GM10266 (cell line): ENCODE measurements around the gene BRD9.
A peak's percentile ranks its signal among the peaks of the same experiment; 100 is the strongest.

Experiments used
- DNase-seq: peaks from one replicate; pipeline ENCODE4 v3.0.0; 2012; ENCODE audit errors: extremely low spot score
- CTCF ChIP-seq: IDR thresholded peaks from 2 replicates; pipeline ENCODE4 v1.5.1; 2012; ENCODE audit warnings: mild to moderate bottlenecking, low read depth; ENCODE audit not compliant: control insufficient read depth, insufficient read depth; ENCODE audit errors: missing control alignments

The BRD9 gene

GRCh38 chr5:927172-928015, 34.8 kb upstream of the BRD9 start:
- no peak for TF ChIP-seq CTCF
- DNase-seq = no peak

- DNase-seq = peak; percentile 73
- peak; percentile 31 for TF ChIP-seq CTCF
Measured at GRCh38 chr5:926417-927171, 34.0 kb upstream of the BRD9 start.

GRCh38 chr5:923281-923873, 30.8 kb upstream of the BRD9 start:
- peak; percentile 90 for TF ChIP-seq CTCF

DNA sequence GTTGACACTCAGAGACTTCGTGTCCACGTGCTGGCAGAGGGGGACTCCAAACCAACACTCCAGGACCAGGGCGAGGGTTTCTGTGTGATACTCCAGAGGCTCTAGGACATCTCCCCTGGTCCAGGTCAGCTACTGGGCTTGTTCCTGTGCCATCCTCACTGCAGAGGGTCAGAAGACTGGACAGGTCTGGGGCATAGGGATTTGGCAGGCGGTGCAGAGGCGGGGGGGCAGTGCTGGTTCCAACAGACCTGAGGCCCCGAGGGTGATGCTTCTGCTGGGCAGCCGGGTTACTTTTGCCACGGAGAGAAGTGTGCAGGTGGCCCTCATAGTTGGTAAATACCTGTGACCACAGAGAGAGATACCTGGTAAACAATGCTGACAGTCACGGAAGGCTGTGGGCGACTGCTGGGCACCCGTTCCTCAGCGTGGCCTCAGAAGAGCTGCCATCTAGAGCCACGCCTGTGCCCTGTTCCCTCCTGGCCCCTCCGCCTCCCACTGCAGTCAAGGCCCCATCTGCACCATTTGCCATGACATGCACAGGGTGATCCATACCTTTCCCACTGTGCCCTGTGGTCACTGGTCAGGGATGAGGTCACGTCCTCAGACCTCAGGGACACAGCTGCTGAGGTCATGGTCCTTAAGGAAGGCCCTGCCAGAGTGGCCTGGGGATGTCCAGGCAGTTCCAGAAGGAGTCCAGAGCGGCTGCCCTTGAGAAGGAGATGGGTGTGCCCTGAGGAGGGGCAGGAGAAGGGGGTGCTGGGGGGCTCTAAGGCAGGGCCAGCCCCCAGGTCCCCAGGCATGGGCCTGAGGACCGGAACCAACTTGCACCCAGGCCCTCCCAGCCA, 30.1 kb upstream of the BRD9 start:
- DNase-seq = no peak
- no peak for TF ChIP-seq CTCF

More at GRCh38 chr5:923281-923873, 30.8 kb upstream of the BRD9 start:
- DNase-seq = peak; percentile 90

DNA sequence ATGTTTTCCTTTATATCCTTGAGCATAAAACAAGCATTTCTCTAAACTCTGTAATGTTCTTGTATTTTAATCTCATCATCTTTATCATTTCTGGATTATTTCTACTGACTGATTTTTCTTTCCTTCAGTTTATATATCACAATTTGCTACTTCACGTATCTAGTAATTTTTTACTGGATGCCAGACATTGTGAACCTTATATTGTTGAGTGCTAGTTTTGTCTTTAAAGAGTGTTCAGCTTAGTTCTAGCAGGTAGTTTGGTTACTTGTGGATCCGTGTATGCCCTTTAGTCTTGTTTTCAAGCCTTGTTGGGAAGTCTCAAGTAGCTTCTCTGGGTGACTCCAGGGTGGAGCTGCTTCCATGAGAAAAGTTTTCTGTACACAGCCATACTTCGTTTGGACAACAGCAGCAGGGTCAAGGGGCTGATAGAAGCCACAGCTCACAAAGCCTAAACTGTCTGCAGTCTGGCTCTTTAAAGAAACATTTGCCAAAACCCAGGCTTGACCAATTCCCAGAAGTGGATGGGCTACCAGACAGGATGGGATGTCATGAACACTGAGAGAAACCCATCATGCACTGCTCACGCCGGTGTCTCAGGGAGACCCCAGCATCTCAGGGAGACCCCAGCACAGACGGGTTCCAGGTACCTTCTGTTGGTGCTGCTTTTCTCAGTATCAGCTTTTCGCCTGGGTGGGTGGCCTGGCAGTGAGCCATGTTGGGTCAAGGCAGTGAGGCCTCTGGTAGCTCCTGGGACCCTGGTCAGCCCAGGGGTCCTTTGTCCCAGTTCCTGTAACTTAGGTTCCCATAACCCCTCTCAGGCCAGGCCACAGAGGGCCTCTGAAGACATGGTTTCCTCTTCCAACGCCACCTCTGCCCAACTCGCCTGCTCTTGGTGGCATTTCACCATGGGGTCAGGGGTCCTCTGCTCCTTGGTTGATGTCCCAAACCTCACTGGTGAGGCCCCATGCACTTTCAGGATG, 29.1 kb upstream of the BRD9 start:
- no peak for DNase-seq

More for the DNA sequence above, 29.1 kb upstream of the BRD9 start:
- no peak for TF ChIP-seq CTCF
